Esophagus squamous epithelium (tissue), 5 donors: ENCODE results near the gene CCDC154. TPM values are rescaled to one million over a fixed set of nuclear protein-coding genes. Genes with fewer than 3 reads are reported as not detected.

Experiments used
- DNase-seq: peaks from one replicate; lab custom pipeline; 2025; lab: John Stamatoyannopoulos, UW
- H3K27ac ChIP-seq, 4 donors: fragments of 200-600 bp; sonication (generic); one replicate each; pipeline ENCODE4 v1.5.1; 2016 to 2019; ENCODE audit warnings: mild to moderate bottlenecking in 1 of 4
- H3K27me3 ChIP-seq, 4 donors: fragments of 200-600 bp; sonication (generic); 1 replicate in 3 of 4; 2 replicates in 1 of 4; pipeline versions ENCODE4 v1.5.1 to v1.6.0; 2017 to 2021; ENCODE audit warnings: antibody characterized with exemption in 1 of 4
- H3K36me3 ChIP-seq, 3 donors: fragments of 200-600 bp; sonication (generic); one replicate each; pipeline ENCODE4 v1.5.1; 2016 to 2019
- H3K4me1 ChIP-seq, 3 donors: fragments of 200-600 bp; sonication (generic); one replicate each; pipeline ENCODE4 v1.5.1; 2017 to 2019
- H3K4me3 ChIP-seq, 4 donors: fragments of 200-600 bp; sonication (generic); 1 replicate in 3 of 4; 2 replicates in 1 of 4; pipeline ENCODE4 v1.5.1; 2016 to 2019; ENCODE audit warnings: mild to moderate bottlenecking in 2 of 4, moderate library complexity in 1 of 4
- H3K9me3 ChIP-seq, 3 donors: fragments of 200-600 bp; sonication (generic); one replicate each; pipeline ENCODE4 v1.5.1; 2016 to 2019
- CTCF ChIP-seq, 6 experiments: fragments of 450-650 bp in 4 of 6; fragments of 200-600 bp in 2 of 6; sonication (generic) in 2 of 6; IDR thresholded peaks; one replicate each; pipeline ENCODE4 v1.5.1; 2016 to 2019; ENCODE audit warnings: antibody characterized with exemption in 6 of 6, mild to moderate bottlenecking in 4 of 6, moderate library complexity in 4 of 6
- POLR2A ChIP-seq, 4 donors: fragments of 450-650 bp; IDR thresholded peaks; one replicate each; pipeline ENCODE4 v1.6.1; 2017; ENCODE audit warnings: antibody characterized with exemption in 4 of 4, mild to moderate bottlenecking in 4 of 4, moderate library complexity in 3 of 4
- WGBS, 2 donors: methylation state at CpG; one replicate each; pipeline ENCODE4 v1.1.5; 2018; 5-methylcytosine and 5-hydroxymethylcytosine counted together
- intact Hi-C: fragments of 100-400 bp; cut with DNase I; formaldehyde crosslinking; loops from one replicate; pipeline ENCODE4 v1.15.0; 2022
- total RNA-seq, 4 donors: library from RNA; depleted of rRNA; stranded (reverse); fragments of >200 nt; gene quantifications; one replicate each; pipeline ENCODE4 v1.1.0, GENCODE V29; 2016
- donor health status: DM: yes; HTN: yes; CAD: no.

The CCDC154 gene
- total RNA-seq, 4 donors from 2014 or later: 0.95 TPM; not detected in 3

GRCh38 chr16:1457489-1458245 lies 13.3 kb upstream of the CCDC154 start:
- Histone ChIP-seq H3K27ac (no peak overlapping the region), H3K4me3 (no peak overlapping the region), H3K4me1 (no peaks in the 10 kb centered on the region), H3K36me3 (peaks cover 34 to 91% (median 38%) of the 10 kb centered on the region in 3 donors), H3K9me3 (no peaks in the 10 kb centered on the region), H3K27me3 (no peaks in the 10 kb centered on the region)
- WGBS, 2 donors: 93 to 95% methylated on average over 12 to 15 of the region's 42 CpGs
- DNase-seq: no peak
- intact Hi-C loops: no loop called here
- TF ChIP-seq CTCF (IDR thresholded peaks at IDR 0.05) (no peak), POLR2A (IDR thresholded peaks at IDR 0.05) (no peak)

DNA sequence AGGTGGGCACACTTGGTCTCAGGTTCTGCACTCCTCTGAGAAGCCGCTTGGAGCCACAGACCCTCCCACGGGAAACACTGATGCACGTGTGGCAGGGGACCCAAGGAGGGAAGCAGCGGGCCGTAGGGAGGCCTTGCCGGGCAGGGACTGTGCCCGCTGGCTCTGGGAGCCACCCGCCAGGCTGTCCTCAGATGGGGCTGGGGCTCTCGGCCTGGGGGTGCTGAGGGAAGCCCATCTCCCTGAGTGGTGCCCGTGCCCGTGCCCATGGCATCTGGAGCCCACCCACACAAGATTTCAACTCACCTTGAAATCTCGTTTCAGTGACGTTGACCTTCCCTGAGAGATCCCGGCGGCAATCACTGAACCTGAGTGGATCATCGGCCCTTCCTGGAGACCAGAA lies 12.6 kb upstream of the CCDC154 start:
- Histone ChIP-seq H3K4me3 (no peak overlapping the region), H3K9me3 (no peaks in the 10 kb centered on the region), H3K27ac (no peak overlapping the region), H3K36me3 (peaks cover 34 to 95% (median 43%) of the 10 kb centered on the region in 3 donors), H3K4me1 (no peaks in the 10 kb centered on the region), H3K27me3 (no peaks in the 10 kb centered on the region)
- no peak for DNase-seq
- intact Hi-C loops: no loop called here
- no peak for TF ChIP-seq POLR2A (IDR thresholded peaks at IDR 0.05)
- TF ChIP-seq CTCF (IDR thresholded peaks at IDR 0.05): no peak
- 87 to 91% methylated on average over 6 of the region's 16 CpGs for WGBS, 2 donors

- H3K36me3 ChIP-seq: peaks cover 23 to 95% (median 47%) of the 10 kb centered on the region in 3 donors
- no peak for DNase-seq
- no peak overlapping the region for H3K4me3 ChIP-seq
- no peak overlapping the region for H3K27ac ChIP-seq
- H3K27me3 ChIP-seq: no peaks in the 10 kb centered on the region
- H3K4me1 ChIP-seq: no peaks in the 10 kb centered on the region
- intact Hi-C loops: no loop called here
- no peak for TF ChIP-seq CTCF (IDR thresholded peaks at IDR 0.05)
- no peak for TF ChIP-seq POLR2A (IDR thresholded peaks at IDR 0.05)
- H3K9me3 ChIP-seq: no peaks in the 10 kb centered on the region
- WGBS, 2 donors: 94% methylated on average over 7 to 24 of the region's 41 CpGs
Measured at GRCh38 chr16:1455190-1456171, 11.1 kb upstream of the CCDC154 start.

- no peak overlapping the region for H3K27ac ChIP-seq
- DNase-seq: no peak
- peaks cover 19 to 96% (median 49%) of the 10 kb centered on the region in 3 donors for H3K36me3 ChIP-seq
- H3K9me3 ChIP-seq: no peaks in the 10 kb centered on the region
- H3K4me1 ChIP-seq: no peaks in the 10 kb centered on the region
- WGBS, 2 donors: 95% methylated on average over 4 of the region's 17 CpGs; no CpG with 5 or more reads in 1 of the 2 donors
- H3K4me3 ChIP-seq: no peak overlapping the region
- H3K27me3 ChIP-seq: no peaks in the 10 kb centered on the region
- intact Hi-C loops: no loop called here
- no peak for TF ChIP-seq POLR2A (IDR thresholded peaks at IDR 0.05)
- TF ChIP-seq CTCF (IDR thresholded peaks at IDR 0.05): no peak
Measured at GRCh38 chr16:1454561-1454960, 10.2 kb upstream of the CCDC154 start.
